ENCODE measurements around the gene KCTD8.

Gene KCTD8

GRCh38 chr4:44448521-44449461 is at the start of gene KCTD8:
Gene KCTD8, minus strand, starts transcription at chr4:44448809.
- DNase-seq, result peak; percentile 12 to 15

- DNase-seq, result no peak
Observed at GRCh38 chr4:44494810-44495701, 46.4 kb upstream of the KCTD8 start.

GRCh38 chr4:44493924-44494323 is 45.3 kb upstream of the KCTD8 start:
- DNase-seq, result no peak

- DNase-seq, result no peak
Observed at GRCh38 chr4:44487341-44487740, 38.7 kb upstream of the KCTD8 start.

- DNase-seq, result no peak
Observed at GRCh38 chr4:44479731-44480130, 31.1 kb upstream of the KCTD8 start.

GRCh38 chr4:44462259-44462658 is 13.7 kb upstream of the KCTD8 start:
- no peak for DNase-seq

GRCh38 chr4:44447563-44448504 is 775 bp downstream of the KCTD8 start:
- DNase-seq, result no peak

GRCh38 chr4:44446801-44447562 is 1.6 kb downstream of the KCTD8 start:
- DNase-seq, result no peak

GRCh38 chr4:44446191-44446590 is 2.4 kb downstream of the KCTD8 start:
- no peak for DNase-seq

GRCh38 chr4:44438687-44439086 is 9.9 kb downstream of the KCTD8 start:
- DNase-seq, result no peak

GRCh38 chr4:44434247-44434646 is 14.4 kb downstream of the KCTD8 start:
- DNase-seq, result no peak

- DNase-seq, result no peak
Observed at GRCh38 chr4:44425614-44426208, 22.9 kb downstream of the KCTD8 start.

- DNase-seq, result no peak
Observed at GRCh38 chr4:44422912-44423311, 25.7 kb downstream of the KCTD8 start.

GRCh38 chr4:44421330-44422065 is 27.1 kb downstream of the KCTD8 start:
- DNase-seq, result no peak

- DNase-seq, result no peak
Observed at GRCh38 chr4:44415251-44415650, 33.4 kb downstream of the KCTD8 start.

GRCh38 chr4:44368413-44369167 is 80.0 kb downstream of the KCTD8 start:
- DNase-seq, result no peak

- no peak for DNase-seq
Observed at GRCh38 chr4:44354172-44354571, 94.4 kb downstream of the KCTD8 start.

GRCh38 chr4:44351069-44351468 is 97.5 kb downstream of the KCTD8 start:
- no peak for DNase-seq

GRCh38 chr4:44342800-44343199 is 105.8 kb downstream of the KCTD8 start:
- DNase-seq, result no peak

- no peak for DNase-seq
Observed at GRCh38 chr4:44326741-44327140, 121.9 kb downstream of the KCTD8 start.
